ENCODE data around the gene RPS6KA5.
"Not testable (repeated sequence)": the region's sequence is repeated elsewhere in the genome, so short reads cannot be mapped to it uniquely, and the experiment has no call there.

The RPS6KA5 gene

GRCh38 chr14:91063119-91063518 is 2.7 kb upstream of the RPS6KA5 start:
- peak; percentile 31 to 43 (median 41) for DNase-seq

- no peak for DNase-seq
Observed at GRCh38 chr14:91062600-91062999, 2.2 kb upstream of the RPS6KA5 start.

GRCh38 chr14:91061056-91061887 is 831 bp upstream of the RPS6KA5 start:
- DNase-seq, result no peak

GRCh38 chr14:91059576-91060350 is 678 bp downstream of the RPS6KA5 start:
- DNase-seq, result peak; percentile 66 to 87 (median 67)

DNA sequence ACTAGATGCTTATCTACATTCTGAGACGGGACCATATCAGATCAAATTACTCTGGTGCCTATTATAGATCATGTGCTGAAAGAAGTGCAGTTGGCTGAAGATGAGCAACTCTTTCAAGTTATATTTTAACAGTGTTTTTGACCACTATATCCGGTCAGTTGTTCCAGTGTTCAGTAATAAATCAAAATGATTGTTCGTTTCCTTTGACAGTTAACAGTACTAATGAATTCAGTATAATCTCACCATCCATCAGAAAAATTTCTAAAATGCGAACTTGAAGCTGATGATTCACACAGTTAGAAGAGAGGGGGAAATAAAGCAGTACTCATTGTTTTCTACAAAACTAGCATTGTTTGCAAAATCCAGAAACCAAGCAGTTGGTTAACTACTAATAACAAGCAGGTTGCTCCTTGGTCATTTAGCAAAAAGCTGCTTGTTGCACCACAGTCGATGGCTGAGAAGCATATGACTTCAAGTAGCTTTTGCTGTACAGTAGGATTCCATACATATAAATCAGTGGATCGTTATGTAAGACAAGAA is 2.3 kb downstream of the RPS6KA5 start:
- no peak for DNase-seq

GRCh38 chr14:91056361-91056760 is 4.1 kb downstream of the RPS6KA5 start:
- no peak for DNase-seq

GRCh38 chr14:91055016-91055415 is 5.4 kb downstream of the RPS6KA5 start:
- no peak for DNase-seq

DNA sequence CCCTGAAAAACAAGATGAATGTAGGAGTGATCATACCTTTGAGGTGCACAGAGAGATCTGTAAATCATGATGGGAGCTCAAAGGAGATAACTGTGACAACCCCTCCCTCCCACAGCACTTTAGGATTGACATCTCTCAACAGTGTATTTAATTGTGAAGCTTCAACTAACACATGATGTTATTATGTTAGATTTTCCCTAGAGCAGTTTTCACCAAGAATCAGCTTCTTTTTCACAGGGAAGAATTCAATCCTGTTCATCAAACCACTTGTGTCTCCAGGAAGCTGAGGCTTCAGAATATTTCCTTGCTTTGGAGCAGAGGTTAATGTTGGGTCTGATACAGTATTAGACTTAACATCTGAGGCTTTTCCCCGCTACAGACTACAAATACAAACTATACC is 11.8 kb downstream of the RPS6KA5 start:
- DNase-seq, result no peak

- DNase-seq, result peak; percentile 30 to 48 (median 43)
Observed at GRCh38 chr14:91048265-91048664, 12.2 kb downstream of the RPS6KA5 start.

DNA sequence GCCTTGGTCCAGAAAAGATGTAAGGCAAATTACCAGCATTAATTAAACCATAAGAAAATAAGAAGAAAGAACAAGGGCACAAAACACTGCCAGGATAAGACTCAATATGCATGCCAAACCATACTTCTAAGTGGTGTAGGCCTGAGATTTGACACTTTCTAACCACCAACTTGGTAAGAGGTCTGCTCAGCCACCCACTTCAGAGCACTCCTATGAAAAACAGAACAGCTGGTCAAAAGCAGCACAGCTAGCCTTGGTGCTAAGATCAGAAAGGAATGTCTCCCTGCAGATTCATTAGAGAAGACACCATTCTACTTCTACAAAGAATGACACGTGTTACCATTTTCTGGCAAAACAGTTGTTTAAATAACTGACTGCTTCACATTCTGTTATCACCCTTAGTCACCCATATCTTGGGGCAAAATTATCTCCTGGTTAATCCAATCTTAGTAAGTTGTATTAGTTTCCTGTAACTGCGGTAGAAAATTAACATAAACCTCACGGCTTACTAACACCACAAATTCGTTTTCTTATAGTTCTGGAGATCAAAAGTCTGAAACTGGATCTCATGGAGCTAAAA is 13.2 kb downstream of the RPS6KA5 start:
- no peak for DNase-seq

- DNase-seq, result no peak
Observed at GRCh38 chr14:91046488-91047072, 13.9 kb downstream of the RPS6KA5 start.

DNA sequence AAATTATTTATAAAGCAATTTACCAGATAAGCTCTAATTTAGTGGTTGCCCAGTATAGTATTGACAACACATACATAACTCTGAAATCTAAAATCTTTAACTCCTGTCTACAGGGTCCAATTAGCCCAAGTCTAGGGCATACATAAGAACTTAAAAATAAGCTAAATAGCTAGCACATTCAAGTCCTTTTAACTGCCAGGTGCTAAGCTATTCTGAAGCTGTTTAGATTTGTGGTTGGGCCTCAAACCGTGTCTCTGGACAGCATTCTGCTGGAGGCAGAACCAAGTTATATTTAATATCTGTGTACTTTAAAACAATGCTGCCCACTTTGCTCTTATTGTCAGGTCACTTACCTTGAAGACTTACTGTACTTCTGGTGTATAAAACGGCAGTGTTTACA is 19.0 kb downstream of the RPS6KA5 start:
- no peak for DNase-seq

GRCh38 chr14:91040545-91040944 is 19.9 kb downstream of the RPS6KA5 start:
- no peak for DNase-seq

GRCh38 chr14:91038439-91038838 is 22.0 kb downstream of the RPS6KA5 start:
- DNase-seq, result peak; percentile 42 to 53 (median 52)

GRCh38 chr14:91036741-91037469 is 23.5 kb downstream of the RPS6KA5 start:
- DNase-seq, result no peak

GRCh38 chr14:91035855-91036254 is 24.6 kb downstream of the RPS6KA5 start:
- DNase-seq, result no peak

DNA sequence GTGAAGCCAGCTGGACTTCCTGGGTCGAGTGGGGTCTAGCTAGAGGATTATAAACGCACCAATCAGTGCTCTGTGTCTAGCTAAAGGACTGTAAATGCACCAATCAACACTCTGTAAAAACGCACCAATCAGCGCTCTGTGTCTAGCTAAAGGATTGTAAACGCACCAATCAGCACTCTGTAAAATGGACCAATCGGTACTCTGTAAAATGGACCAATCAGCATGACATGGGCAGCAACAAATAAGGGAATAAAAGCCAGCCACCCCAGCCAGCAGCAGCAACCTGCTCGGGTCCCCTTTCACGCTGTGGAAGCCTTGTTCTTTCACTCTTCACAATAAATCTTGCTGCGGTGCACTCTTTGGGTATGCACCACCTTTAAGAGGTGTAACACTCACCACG is 26.1 kb downstream of the RPS6KA5 start:
- DNase-seq, result not testable (repeated sequence)

GRCh38 chr14:91032248-91032647 is 28.2 kb downstream of the RPS6KA5 start:
- DNase-seq, result no peak

DNA sequence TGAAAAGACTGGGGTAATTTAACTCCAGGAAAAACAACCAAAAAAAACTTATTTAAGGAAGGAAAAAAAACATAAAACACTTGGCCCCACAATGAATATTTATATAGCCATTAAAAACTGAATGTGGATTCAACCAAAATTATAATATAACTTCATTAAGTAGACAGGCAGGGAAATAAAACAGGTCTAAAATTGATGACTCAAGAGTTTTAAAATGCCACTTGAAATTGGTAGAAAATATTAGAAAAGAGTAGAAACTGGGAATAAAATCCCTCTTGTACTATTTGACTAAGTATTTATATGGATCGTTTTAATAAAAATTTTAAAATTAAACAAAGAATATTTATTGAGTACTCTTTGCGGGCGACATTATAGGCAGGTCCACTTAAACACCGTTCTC is 28.8 kb downstream of the RPS6KA5 start:
- no peak for DNase-seq

GRCh38 chr14:91029456-91030217 is 30.8 kb downstream of the RPS6KA5 start:
- DNase-seq, result no peak

- no peak for DNase-seq
Observed at GRCh38 chr14:91027561-91027960, 32.9 kb downstream of the RPS6KA5 start.
